H1 (cell line): ENCODE data around the gene WDFY3. TPM values are rescaled to one million over a fixed set of nuclear protein-coding genes. Genes with fewer than 3 reads are reported as not detected.

Experiments
- ATF2 ChIP-seq: IDR thresholded peaks from 2 replicates; pipeline ENCODE4 v1.6.1; 2012; ENCODE audit warnings: low read length, inconsistent platforms
- CBX5 ChIP-seq: fragments of 300-800, 300-1000 bp; sonication (generic); IDR thresholded peaks from 2 replicates; pipeline ENCODE4 v1.7.1; 2016; ENCODE audit warnings: antibody characterized with exemption, low read length, low read depth
- E2F6 ChIP-seq: IDR thresholded peaks from 2 replicates; pipeline ENCODE4 v1.6.1; 2012; ENCODE audit warnings: inconsistent platforms
- GABPA ChIP-seq: IDR thresholded peaks from 2 replicates; pipeline ENCODE4 v1.6.1; 2011; ENCODE audit warnings: mild to moderate bottlenecking, low read length, moderate library complexity, borderline replicate concordance; ENCODE audit not compliant: insufficient read depth
- JUN ChIP-seq: IDR thresholded peaks from 2 replicates; pipeline ENCODE4 v1.6.1; 2011; ENCODE audit warnings: low read depth, mild to moderate bottlenecking, improper control_type of control experiment, low read length
- SAP30 ChIP-seq: fragments of 300-600 bp; sonication (generic); IDR thresholded peaks from 2 replicates; pipeline ENCODE4 v1.7.1; 2012; ENCODE audit warnings: low read length, moderate library complexity, mild to moderate bottlenecking, inconsistent platforms; ENCODE audit not compliant: insufficient read depth, insufficient replicate concordance
- polyA plus RNA-seq, 7 experiments: library from polyadenylated mRNA; depleted of rRNA in 3 of 7; stranded (reverse) in 5 of 7; unstranded in 2 of 7; fragments of >200 nt in 5 of 7; fragments of 200-250 nt in 2 of 7; gene quantifications; 1 replicate in 5 of 7; 2 replicates in 1 of 7; 4 replicates in 1 of 7; pipeline versions ENCODE4 v1.2.1 to v1.2.3, GENCODE V29; 2011 to 2013; ENCODE audit warnings: missing spikeins in 2 of 7, mixed read lengths in 2 of 7
- total RNA-seq: library from RNA; stranded (reverse); fragmentation: NEBNext Ultra II Directional; extraction: Animal tissue kit (Norgen Biotek cat#: 25700); gene quantifications from 2 replicates; pipeline ENCODE4 v1.2.1, GENCODE V29; 2021
- TF ChIP-seq, protein P1 (sequence below): IDR thresholded peaks from 2 replicates; pipeline ENCODE4 v1.6.1; 2012; ENCODE audit warnings: inconsistent platforms

Gene WDFY3
- total and polyA plus RNA-seq, 2 of the 8 experiments (the other 6 are each of a cell fraction or from before 2014, with no cell fraction given): 25.6 to 62.4 TPM

- no peak for TF ChIP-seq E2F6
- TF ChIP-seq SAP30: no peak
- no peak for TF ChIP-seq GABPA
- TF ChIP-seq, protein P1, sequence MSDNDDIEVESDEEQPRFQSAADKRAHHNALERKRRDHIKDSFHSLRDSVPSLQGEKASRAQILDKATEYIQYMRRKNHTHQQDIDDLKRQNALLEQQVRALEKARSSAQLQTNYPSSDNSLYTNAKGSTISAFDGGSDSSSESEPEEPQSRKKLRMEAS: no peak
- no peak for TF ChIP-seq CBX5
- TF ChIP-seq JUN: no peak
- TF ChIP-seq ATF2: no peak
These were observed 247.4 kb downstream of the WDFY3 start (continued) for GRCh38 chr4:84719115-84719514.
